ENCODE results near the gene GRB14. TPM values are rescaled to one million over a fixed set of nuclear protein-coding genes. Genes with fewer than 3 reads are reported as not detected.

Gene GRB14
- total RNA-seq, 2 experiments from 2014 or later = not detected

DNA sequence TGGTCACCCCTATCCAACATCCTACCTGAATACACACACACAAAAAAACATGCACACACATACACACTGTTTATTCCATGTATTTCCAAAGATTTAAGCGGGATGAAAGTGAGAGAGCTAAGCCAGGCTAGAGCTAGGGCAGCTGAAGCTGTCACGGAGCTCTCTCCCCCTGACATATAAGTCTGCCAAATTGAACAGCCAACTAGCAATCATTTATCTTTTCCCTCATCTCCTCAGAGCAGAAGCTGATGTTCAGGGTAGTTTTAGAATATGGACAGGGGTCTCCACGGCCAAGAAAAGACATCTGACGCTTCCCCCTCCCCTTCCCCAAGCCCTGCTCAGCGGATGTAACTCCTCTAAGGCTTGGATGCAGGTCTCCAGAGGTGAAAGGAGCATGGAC lies 171.6 kb downstream of the GRB14 start:
- intact Hi-C loops (cut with micrococcal nuclease; ENCODE audit: unreplicated experiment) = no loop called here
- Histone ChIP-seq H3K27ac (ENCODE audit: low read depth, low read length, poor library complexity, severe bottlenecking) (no peak overlapping the region), H3K4me2 (ENCODE audit: low read length) (no peak overlapping the region), H3K4me3 (ENCODE audit: low read depth, low read length, poor library complexity, severe bottlenecking) (no peak overlapping the region), H3K79me2 (ENCODE audit: insufficient read depth, low read depth, low read length) (no peaks in the 10 kb centered on the region), H3K4me1 (ENCODE audit: insufficient read depth, low read length, poor library complexity, severe bottlenecking) (no peaks in the 10 kb centered on the region), H4K20me1 (ENCODE audit: insufficient read depth, low read length) (no peaks in the 10 kb centered on the region), H2AFZ (ENCODE audit: low read length) (no peak overlapping the region), H3K9me3 (ENCODE audit: low read length) (no peaks in the 10 kb centered on the region), H3K9me2 (ENCODE audit: insufficient read depth, low read length) (no peaks in the 10 kb centered on the region), H3K36me3 (ENCODE audit: insufficient read depth, low read length) (no peaks in the 10 kb centered on the region)
- ChIA-PET CTCF (ENCODE audit: unreplicated experiment) (no interaction called here), POLR2A (interaction anchor here (0.5 to 0.6 kb wide), 2 partner anchors 19 to 638 kb away, joined by 3 to 6 read pairs; no protein-coding TSS in a partner anchor)
- no peak for DNase-seq (ENCODE audit: low spot score)
- TF ChIP-seq, protein P1, sequence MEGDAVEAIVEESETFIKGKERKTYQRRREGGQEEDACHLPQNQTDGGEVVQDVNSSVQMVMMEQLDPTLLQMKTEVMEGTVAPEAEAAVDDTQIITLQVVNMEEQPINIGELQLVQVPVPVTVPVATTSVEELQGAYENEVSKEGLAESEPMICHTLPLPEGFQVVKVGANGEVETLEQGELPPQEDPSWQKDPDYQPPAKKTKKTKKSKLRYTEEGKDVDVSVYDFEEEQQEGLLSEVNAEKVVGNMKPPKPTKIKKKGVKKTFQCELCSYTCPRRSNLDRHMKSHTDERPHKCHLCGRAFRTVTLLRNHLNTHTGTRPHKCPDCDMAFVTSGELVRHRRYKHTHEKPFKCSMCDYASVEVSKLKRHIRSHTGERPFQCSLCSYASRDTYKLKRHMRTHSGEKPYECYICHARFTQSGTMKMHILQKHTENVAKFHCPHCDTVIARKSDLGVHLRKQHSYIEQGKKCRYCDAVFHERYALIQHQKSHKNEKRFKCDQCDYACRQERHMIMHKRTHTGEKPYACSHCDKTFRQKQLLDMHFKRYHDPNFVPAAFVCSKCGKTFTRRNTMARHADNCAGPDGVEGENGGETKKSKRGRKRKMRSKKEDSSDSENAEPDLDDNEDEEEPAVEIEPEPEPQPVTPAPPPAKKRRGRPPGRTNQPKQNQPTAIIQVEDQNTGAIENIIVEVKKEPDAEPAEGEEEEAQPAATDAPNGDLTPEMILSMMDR (conservative IDR thresholded peaks at IDR 0.05; ENCODE audit: low read length) = no peak
- TF ChIP-seq EZH2phosphoT487 (IDR thresholded peaks at IDR 0.05; ENCODE audit: borderline replicate concordance, low read depth, low read length) = no peak
- no TSS peak for BruUV-seq (replicated peaks)

GRCh38 chr2:164447660-164448059 lies 173.6 kb downstream of the GRB14 start:
- BruUV-seq (replicated peaks) = no TSS peak
- POLR2A ChIA-PET = no interaction called here
- CTCF ChIA-PET (ENCODE audit: unreplicated experiment) = no interaction called here

More at GRCh38 chr2:164447660-164448059, 173.6 kb downstream of the GRB14 start:
- H2AFZ ChIP-seq (ENCODE audit: low read length) = no peak overlapping the region
- intact Hi-C loops (cut with micrococcal nuclease; ENCODE audit: unreplicated experiment) = no loop called here
- H3K27ac ChIP-seq (ENCODE audit: low read depth, low read length, poor library complexity, severe bottlenecking) = no peak overlapping the region
- no peak overlapping the region for H3K4me2 ChIP-seq (ENCODE audit: low read length)
- no peak for DNase-seq (ENCODE audit: low spot score)
- H3K36me3 ChIP-seq (ENCODE audit: insufficient read depth, low read length) = no peaks in the 10 kb centered on the region
- TF ChIP-seq, protein P1 (conservative IDR thresholded peaks at IDR 0.05; ENCODE audit: low read length) = no peak
- TF ChIP-seq EZH2phosphoT487 (IDR thresholded peaks at IDR 0.05; ENCODE audit: borderline replicate concordance, low read depth, low read length) = no peak
- no peaks in the 10 kb centered on the region for H3K79me2 ChIP-seq (ENCODE audit: insufficient read depth, low read depth, low read length)
- no peak overlapping the region for H3K4me3 ChIP-seq (ENCODE audit: low read depth, low read length, poor library complexity, severe bottlenecking)
- H3K9me3 ChIP-seq (ENCODE audit: low read length) = no peaks in the 10 kb centered on the region
- no peaks in the 10 kb centered on the region for H3K4me1 ChIP-seq (ENCODE audit: insufficient read depth, low read length, poor library complexity, severe bottlenecking)
- no peaks in the 10 kb centered on the region for H4K20me1 ChIP-seq (ENCODE audit: insufficient read depth, low read length)
- no peaks in the 10 kb centered on the region for H3K9me2 ChIP-seq (ENCODE audit: insufficient read depth, low read length)

Other genes starting within 250 kb of the GRB14 start
- gene COBLL1, start 220.3 kb upstream of the GRB14 start, total RNA-seq (2014; rRNA removed; shearing (Covaris generic)) = 0.79 and 0.88 TPM in 2 replicates
- gene COBLL1, start 220.3 kb upstream of the GRB14 start, total RNA-seq (2022) = 40.3 and 40.7 TPM in 2 replicates